HG03469 (cell line): Measurements from ENCODE around the gene TANC1.

Experiments used
- ATAC-seq: cut with Tn5 transposase; IDR thresholded peaks from one replicate; pipeline ENCODE4 v1.9.1; 2021; ENCODE audit warnings: mild to moderate bottlenecking, moderate library complexity, moderate number of reproducible peaks; ENCODE audit not compliant: unreplicated experiment

Gene TANC1

GRCh38 chr2:159109517-159109916, 141.1 kb downstream of the TANC1 start:
- no peak for ATAC-seq

GRCh38 chr2:159110784-159111183, 142.3 kb downstream of the TANC1 start:
- no peak for ATAC-seq

- no peak for ATAC-seq
These were observed 143.0 kb downstream of the TANC1 start for GRCh38 chr2:159111346-159111927.

- no peak for ATAC-seq
These were observed 146.4 kb downstream of the TANC1 start for GRCh38 chr2:159114835-159115234.

GRCh38 chr2:159116922-159117321, 148.5 kb downstream of the TANC1 start:
- no peak for ATAC-seq

- no peak for ATAC-seq
These were observed 149.2 kb downstream of the TANC1 start for GRCh38 chr2:159117658-159118057.

- peak; percentile 83 for ATAC-seq
These were observed 149.8 kb downstream of the TANC1 start for GRCh38 chr2:159118115-159118858.

GRCh38 chr2:159118859-159119500, 150.5 kb downstream of the TANC1 start:
- no peak for ATAC-seq

- no peak for ATAC-seq
These were observed 151.3 kb downstream of the TANC1 start for GRCh38 chr2:159119652-159120257.

GRCh38 chr2:159123786-159124185, 155.3 kb downstream of the TANC1 start:
- ATAC-seq = no peak

- no peak for ATAC-seq
These were observed 156.0 kb downstream of the TANC1 start for GRCh38 chr2:159124441-159124911.

- ATAC-seq = no peak
These were observed 156.6 kb downstream of the TANC1 start for GRCh38 chr2:159124931-159125467.

- no peak for ATAC-seq
These were observed 157.4 kb downstream of the TANC1 start for GRCh38 chr2:159125858-159126257.

- ATAC-seq = no peak
These were observed 158.1 kb downstream of the TANC1 start for GRCh38 chr2:159126432-159127022.

- no peak for ATAC-seq
These were observed 159.8 kb downstream of the TANC1 start for GRCh38 chr2:159128191-159128590.

GRCh38 chr2:159129269-159129668, 160.8 kb downstream of the TANC1 start:
- ATAC-seq = no peak

- ATAC-seq = no peak
These were observed 161.4 kb downstream of the TANC1 start for GRCh38 chr2:159129824-159130223.

GRCh38 chr2:159130302-159130701, 161.9 kb downstream of the TANC1 start:
- no peak for ATAC-seq

GRCh38 chr2:159131267-159131913, 162.9 kb downstream of the TANC1 start:
- no peak for ATAC-seq

GRCh38 chr2:159131914-159132281, 163.5 kb downstream of the TANC1 start:
- ATAC-seq = no peak
